Activated naive CD4-positive, alpha-beta T cell (primary cell): ENCODE measurements around the gene COA3.

Experiments
- DNase-seq, 4 experiments: peaks; one replicate each; lab custom pipeline; 2025; lab: John Stamatoyannopoulos, UW

The COA3 gene

GRCh38 chr17:42751628-42752027, 46.9 kb downstream of the COA3 start:
- no peak for DNase-seq

- no peak for DNase-seq
Measured at GRCh38 chr17:42750739-42751344, 47.7 kb downstream of the COA3 start.

DNA sequence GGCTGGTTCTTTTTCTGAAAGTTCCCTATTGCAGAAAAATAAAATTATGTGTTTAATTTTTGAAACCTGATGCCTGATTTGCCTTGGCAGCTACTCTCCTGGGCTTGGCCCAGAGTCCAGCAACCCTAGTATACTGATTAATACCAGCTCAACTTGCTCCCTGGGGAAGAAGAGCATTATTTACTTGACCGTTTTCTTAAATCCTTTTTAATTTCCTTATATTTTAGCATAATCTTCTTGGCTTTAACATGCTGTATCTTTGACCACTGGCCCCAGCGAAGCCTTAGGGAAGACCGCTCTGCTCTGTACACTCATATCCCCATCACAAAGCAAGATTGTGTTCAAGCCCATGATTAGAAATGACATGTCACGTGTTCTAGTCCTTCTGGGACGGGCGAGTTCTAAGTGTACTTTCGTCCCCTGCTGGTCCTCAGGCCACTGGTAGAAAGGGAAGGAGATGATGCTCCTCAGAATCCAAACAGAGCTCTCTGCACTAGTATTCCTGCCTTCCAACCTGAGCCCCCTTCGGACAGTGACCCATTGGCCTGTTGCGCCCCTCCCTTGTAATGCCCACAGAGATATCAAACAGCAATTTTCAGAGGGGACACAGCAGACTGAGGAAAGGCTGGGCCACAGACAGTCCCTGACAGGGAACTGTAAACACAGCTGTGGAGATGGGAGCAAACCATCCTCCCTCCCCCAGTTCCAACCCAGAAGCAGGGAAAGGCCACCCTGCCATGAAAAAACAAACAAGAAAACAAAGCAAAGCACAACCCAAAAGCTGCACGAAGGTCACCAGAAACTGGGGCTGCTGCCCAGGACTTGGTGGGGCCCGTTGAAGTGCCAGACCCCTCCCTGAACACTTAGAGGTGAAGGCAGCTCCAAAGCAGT, 49.4 kb downstream of the COA3 start:
- no peak for DNase-seq

DNA sequence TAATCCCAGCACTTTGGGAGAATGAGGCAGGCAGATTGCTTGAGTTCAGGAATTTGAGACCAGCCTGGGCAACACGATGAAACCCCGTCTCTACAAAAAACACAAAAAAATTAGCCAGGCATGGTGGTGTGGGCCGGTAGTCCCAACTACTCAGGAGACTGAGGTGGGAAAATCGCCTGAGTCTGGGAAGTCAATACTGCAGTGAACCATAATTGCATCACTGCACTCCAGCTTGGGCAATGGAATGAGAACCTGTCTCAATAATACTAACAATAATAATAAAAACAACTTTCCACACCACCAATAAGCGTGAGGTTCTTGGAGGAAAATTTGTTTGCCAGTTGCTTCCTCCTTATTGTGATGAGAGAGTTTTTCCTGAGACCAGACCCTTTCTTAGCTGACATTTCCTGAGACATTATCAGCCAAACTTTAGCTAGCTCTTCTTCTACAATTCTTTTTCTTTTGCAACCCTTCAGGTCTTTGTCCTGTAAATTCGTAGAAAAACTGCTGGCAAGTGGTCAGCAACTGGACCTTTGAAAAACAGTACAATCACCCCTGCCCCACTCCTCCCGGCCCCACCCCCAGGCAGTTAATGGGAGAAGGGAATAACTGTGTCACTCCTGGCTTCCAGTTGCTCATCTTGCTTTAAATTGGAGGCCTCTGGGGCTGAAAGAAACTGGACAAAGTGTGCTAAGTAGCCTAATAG, 50.1 kb downstream of the COA3 start:
- DNase-seq = no peak
